Type B pancreatic cell (in vitro differentiated cells): Measurements from ENCODE around the gene CYBB. TPM values are rescaled to one million over a fixed set of nuclear protein-coding genes. Genes with fewer than 3 reads are reported as not detected.

Experiments used
- DNase-seq: peaks from one replicate; pipeline ENCODE4 v3.0.0; 2021; ENCODE audit warnings: mixed read lengths; ENCODE audit not compliant: unreplicated experiment; ENCODE audit errors: extremely low spot score
- H3K27ac Mint-ChIP-seq: 2 replicates; pipeline ENCODE4 v1.8.0; 2021; ENCODE audit warnings: mild to moderate bottlenecking, mixed read lengths
- H3K27me3 Mint-ChIP-seq: 2 replicates; pipeline ENCODE4 v1.8.0; 2021; ENCODE audit warnings: mixed read lengths
- H3K36me3 Mint-ChIP-seq: 2 replicates; pipeline ENCODE4 v1.8.0; 2021; ENCODE audit warnings: mixed read lengths
- H3K4me1 Mint-ChIP-seq: one replicate; pipeline ENCODE4 v1.8.0; 2021; ENCODE audit warnings: mixed read lengths; ENCODE audit not compliant: unreplicated experiment
- H3K4me3 Mint-ChIP-seq: 2 replicates; pipeline ENCODE4 v1.8.0; 2021; ENCODE audit warnings: mild to moderate bottlenecking, mixed read lengths
- H3K9me3 Mint-ChIP-seq: 2 replicates; pipeline ENCODE4 v1.8.0; 2021; ENCODE audit warnings: mixed read lengths
- CTCF ChIP-seq: fragments of 200-600 bp; sonication (generic); conservative IDR thresholded peaks from 2 replicates; pipeline ENCODE4 v1.5.0; 2021; ENCODE audit warnings: antibody characterized with exemption, mild to moderate bottlenecking
- total RNA-seq: library from RNA; stranded (reverse); gene quantifications from 2 replicates; pipeline ENCODE4 v1.2.1, GENCODE V29; 2021; ENCODE audit warnings: low replicate concordance

Gene CYBB
- total RNA-seq, 1 donor from 2014 or later: 0.17 TPM

GRCh38 chrX:37846934-37847732 is 67.3 kb downstream of the CYBB start, which contains the start of gene DYNLT3:
TSS of gene DYNLT3 (minus strand) at chrX:37847571. CDS start at chrX:37847510, 61 bp downstream.
- peaks cover 4% of the 10 kb centered on the region for H3K9me3 Mint-ChIP-seq
- no peaks in the 10 kb centered on the region for H3K27me3 Mint-ChIP-seq
- TF ChIP-seq CTCF: no peak
- no peaks in the 10 kb centered on the region for H3K4me1 Mint-ChIP-seq
- DNase-seq: peak; percentile 77
- H3K36me3 Mint-ChIP-seq: no peaks in the 10 kb centered on the region
- H3K27ac Mint-ChIP-seq: peak within 1 kb of the TSS; percentile 80
- H3K4me3 Mint-ChIP-seq: peak within 1 kb of the TSS; percentile 87

GRCh38 chrX:37847733-37848197 is 67.9 kb downstream of the CYBB start:
- Mint-ChIP-seq H3K4me1 (no peaks in the 10 kb centered on the region), H3K27me3 (no peaks in the 10 kb centered on the region), H3K4me3 (peak overlapping the region; percentile 87)

DNA sequence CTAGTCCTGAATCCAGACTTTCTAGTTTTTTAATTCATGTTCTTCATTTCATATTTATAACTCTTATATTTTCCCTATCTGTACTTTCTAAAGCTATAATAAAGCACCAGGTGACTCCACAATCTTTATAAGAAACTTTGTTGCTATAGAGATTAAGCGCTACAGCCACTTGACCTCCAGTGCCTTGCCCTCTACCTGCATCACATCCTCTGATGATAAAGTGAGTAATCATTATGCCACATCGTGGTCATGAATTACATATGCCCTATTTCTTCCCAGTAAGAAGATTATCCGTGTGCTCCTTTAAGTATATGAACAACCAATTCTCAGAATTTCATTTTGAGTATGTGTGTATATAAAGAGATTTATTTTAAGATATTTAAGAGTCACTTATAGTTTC is 74.3 kb downstream of the CYBB start:
- peaks cover 4% of the 10 kb centered on the region for H3K9me3 Mint-ChIP-seq
- no peaks in the 10 kb centered on the region for H3K4me1 Mint-ChIP-seq
- no peaks in the 10 kb centered on the region for H3K36me3 Mint-ChIP-seq
- H3K27me3 Mint-ChIP-seq: no peaks in the 10 kb centered on the region
- H3K27ac Mint-ChIP-seq: no peak overlapping the region
- TF ChIP-seq CTCF: no peak
- no peak overlapping the region for H3K4me3 Mint-ChIP-seq
- no peak for DNase-seq

More at GRCh38 chrX:37847733-37848197, 67.9 kb downstream of the CYBB start:
- Mint-ChIP-seq H3K36me3 (no peaks in the 10 kb centered on the region), H3K9me3 (peaks cover 4% of the 10 kb centered on the region), H3K27ac (peak overlapping the region; percentile 80)
- TF ChIP-seq CTCF: no peak
- no peak for DNase-seq

- H3K9me3 Mint-ChIP-seq: peaks cover 2% of the 10 kb centered on the region
- H3K4me1 Mint-ChIP-seq: no peaks in the 10 kb centered on the region
- H3K27ac Mint-ChIP-seq: no peak overlapping the region
- no peak for DNase-seq
- H3K36me3 Mint-ChIP-seq: no peaks in the 10 kb centered on the region
- no peak overlapping the region for H3K4me3 Mint-ChIP-seq
- no peaks in the 10 kb centered on the region for H3K27me3 Mint-ChIP-seq
- TF ChIP-seq CTCF: no peak
These were observed 74.9 kb downstream of the CYBB start for GRCh38 chrX:37854748-37855147.

DNA sequence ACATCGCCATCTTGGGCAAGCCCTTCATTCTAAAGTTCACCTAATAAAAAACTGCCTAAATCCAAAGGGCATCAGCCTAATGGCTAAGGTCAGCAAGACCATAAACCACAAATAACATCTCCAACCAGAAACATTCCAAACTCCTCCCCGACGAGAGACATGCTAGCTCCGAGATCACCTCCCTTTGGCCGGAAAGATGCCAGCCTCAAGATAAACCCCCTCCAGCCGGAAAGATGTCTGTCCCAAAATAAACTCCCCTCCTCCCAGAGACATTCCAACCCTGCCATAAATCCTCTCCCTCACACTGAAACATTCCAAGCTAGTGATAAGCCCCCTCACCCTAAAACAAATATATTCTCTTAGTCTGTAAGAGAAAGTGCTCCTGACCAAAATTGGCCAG is 80.9 kb downstream of the CYBB start:
- no peaks in the 10 kb centered on the region for H3K36me3 Mint-ChIP-seq
- no peak for DNase-seq
- no peaks in the 10 kb centered on the region for H3K9me3 Mint-ChIP-seq
- no peaks in the 10 kb centered on the region for H3K27me3 Mint-ChIP-seq
- no peak for TF ChIP-seq CTCF
- H3K27ac Mint-ChIP-seq: no peak overlapping the region
- peaks cover 5% of the 10 kb centered on the region for H3K4me1 Mint-ChIP-seq
- no peak overlapping the region for H3K4me3 Mint-ChIP-seq
